HepG2 (cell line): ENCODE measurements around the gene SLC35F3.

Experiments used
- CEBPZ ChIP-seq: IDR thresholded peaks from 2 replicates; pipeline ENCODE4 v1.6.1; 2012; ENCODE audit warnings: low read length, improper control_type of control experiment
- CTCF ChIP-seq: sonication (generic); formaldehyde crosslinking; IDR thresholded peaks from 2 replicates; pipeline ENCODE4 v1.5.0; 2020; ENCODE audit warnings: mild to moderate bottlenecking, missing genetic modification reagents, moderate library complexity
- EHMT2 ChIP-seq: fragments of 200-600 bp; sonication (generic); IDR thresholded peaks from 2 replicates; pipeline ENCODE4 v1.7.0; 2017; ENCODE audit warnings: antibody characterized with exemption, low read depth, low read length, borderline replicate concordance
- HNRNPLL ChIP-seq: fragments of 200-400 bp; formaldehyde crosslinking; IDR thresholded peaks from 2 replicates; pipeline ENCODE4 v1.6.1; 2017; ENCODE audit warnings: mild to moderate bottlenecking, low read depth, low read length; ENCODE audit not compliant: poor library complexity, severe bottlenecking
- MAFF ChIP-seq: IDR thresholded peaks from 2 replicates; pipeline ENCODE4 v1.6.1; 2011; ENCODE audit warnings: low read depth, low read length, improper control_type of control experiment
- NRL ChIP-seq: sonication (generic); formaldehyde crosslinking; IDR thresholded peaks from 2 replicates; pipeline ENCODE4 v1.5.0; 2020; ENCODE audit warnings: missing genetic modification reagents, mild to moderate bottlenecking, moderate library complexity, borderline replicate concordance
- PHF20 ChIP-seq: sonication (generic); formaldehyde crosslinking; IDR thresholded peaks from 2 replicates; pipeline ENCODE4 v1.5.0; 2020; ENCODE audit warnings: mild to moderate bottlenecking, missing genetic modification reagents
- TFDP2 ChIP-seq: sonication (generic); formaldehyde crosslinking; IDR thresholded peaks from 2 replicates; pipeline ENCODE4 v1.4.0; 2020; ENCODE audit warnings: missing genetic modification reagents
- XBP1 ChIP-seq: sonication (generic); formaldehyde crosslinking; IDR thresholded peaks from 2 replicates; pipeline ENCODE4 v1.5.0; 2020; ENCODE audit warnings: missing genetic modification reagents
- ZFYVE20 ChIP-seq: sonication (generic); formaldehyde crosslinking; IDR thresholded peaks from 2 replicates; pipeline ENCODE4 v1.8.0; 2023; ENCODE audit warnings: low read depth, mild to moderate bottlenecking, moderate library complexity, missing genetic modification reagents, borderline replicate concordance
- ZNF253 ChIP-seq: sonication (generic); formaldehyde crosslinking; IDR thresholded peaks from 2 replicates; pipeline ENCODE4 v1.8.0; 2022; ENCODE audit warnings: mild to moderate bottlenecking, missing genetic modification reagents, borderline replicate concordance
- ZNF264 ChIP-seq: sonication (generic); formaldehyde crosslinking; IDR thresholded peaks from 2 replicates; pipeline ENCODE4 v1.4.0; 2020; ENCODE audit warnings: missing genetic modification reagents
- ZNF337 ChIP-seq: sonication (generic); formaldehyde crosslinking; IDR thresholded peaks from 2 replicates; pipeline ENCODE4 v1.5.1; 2020; ENCODE audit warnings: missing genetic modification reagents, low read depth, mild to moderate bottlenecking, borderline replicate concordance

DNA sequence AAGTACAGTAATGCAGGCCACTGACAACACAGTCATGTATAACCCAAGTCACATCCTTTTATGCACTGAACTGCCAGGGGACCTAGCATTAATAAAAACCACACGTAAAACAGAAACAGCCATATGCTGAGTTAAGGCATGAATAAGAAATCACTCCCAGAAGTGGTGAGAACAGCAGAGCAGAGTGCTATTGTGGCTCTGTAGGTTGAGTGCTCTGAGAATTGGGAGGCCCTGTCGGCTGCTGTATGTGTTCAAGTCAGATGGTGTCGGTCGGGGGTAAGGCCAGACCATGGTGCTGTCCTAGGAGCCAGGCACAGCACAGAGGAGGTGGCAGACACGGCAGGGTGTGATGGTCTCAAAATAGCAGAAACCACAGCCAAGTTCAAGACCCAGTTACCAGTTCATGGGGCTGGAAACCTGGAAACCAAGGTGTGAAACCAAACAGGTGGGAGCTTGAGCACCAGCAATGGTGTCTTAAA lies 342.2 kb downstream of the SLC35F3 start:
- TF ChIP-seq PHF20 (CRISPR knock-in tag) (no peak), CTCF (CRISPR knock-in tag) (no peak), HNRNPLL (no peak), CEBPZ (no peak), ZNF264 (no peak), ZNF337 (no peak), NRL (no peak), MAFF (no peak), ZNF253 (CRISPR knock-in tag) (no peak), XBP1 (CRISPR knock-in tag) (no peak), ZFYVE20 (CRISPR knock-in tag) (no peak), TFDP2 (no peak), EHMT2 (no peak)
